H1 (cell line): ENCODE results near the gene LLGL2. TPM values are rescaled to one million over a fixed set of nuclear protein-coding genes. Genes with fewer than 3 reads are reported as not detected.

ENCODE experiments used
- BACH1 ChIP-seq: IDR thresholded peaks from 2 replicates; pipeline ENCODE4 v1.6.1; 2012; ENCODE audit warnings: low read length, improper control_type of control experiment
- EP300 ChIP-seq, 2 experiments: IDR thresholded peaks; 1 replicate in 1 of 2; 2 replicates in 1 of 2; pipeline ENCODE4 v1.6.1; 2011 to 2012; ENCODE audit warnings: low read depth in 2 of 2, low read length in 2 of 2, mild to moderate bottlenecking in 2 of 2, borderline replicate concordance in 1 of 2, inconsistent platforms in 1 of 2, moderate library complexity in 1 of 2
- POLR2A ChIP-seq, 2 experiments: IDR thresholded peaks; 1 replicate in 1 of 2; 2 replicates in 1 of 2; pipeline ENCODE4 v1.6.1; 2011; ENCODE audit warnings: low read depth in 2 of 2, low read length in 2 of 2, mild to moderate bottlenecking in 2 of 2; ENCODE audit errors: control extremely low read depth in 1 of 2
- polyA plus RNA-seq, 7 experiments: library from polyadenylated mRNA; depleted of rRNA in 3 of 7; stranded (reverse) in 5 of 7; unstranded in 2 of 7; fragments of >200 nt in 5 of 7; fragments of 200-250 nt in 2 of 7; gene quantifications; 1 replicate in 5 of 7; 2 replicates in 1 of 7; 4 replicates in 1 of 7; pipeline versions ENCODE4 v1.2.1 to v1.2.3, GENCODE V29; 2011 to 2013; ENCODE audit warnings: missing spikeins in 2 of 7, mixed read lengths in 2 of 7
- total RNA-seq: library from RNA; stranded (reverse); fragmentation: NEBNext Ultra II Directional; extraction: Animal tissue kit (Norgen Biotek cat#: 25700); gene quantifications from 2 replicates; pipeline ENCODE4 v1.2.1, GENCODE V29; 2021

LLGL2 gene
- total and polyA plus RNA-seq, 2 of the 8 experiments (the other 6 are each of a cell fraction or from before 2014, with no cell fraction given): 64.5 to 77.1 TPM

GRCh38 chr17:75499313-75500022, 26.0 kb upstream of the LLGL2 start (continued):
- TF ChIP-seq POLR2A (IDR thresholded peaks at IDR 0.05; ENCODE audit: control extremely low read depth in 1 of 2, low read depth in 2 of 2, low read length in 2 of 2) (no peak), EP300 (IDR thresholded peaks at IDR 0.05; ENCODE audit: borderline replicate concordance in 1 of 2, low read depth in 2 of 2, low read length in 2 of 2) (no peak), BACH1 (no peak)
